HepG2 (cell line): ENCODE measurements around the gene SOX9. TPM values are rescaled to one million over a fixed set of nuclear protein-coding genes. Genes with fewer than 3 reads are reported as not detected.

Experiments used
- FOXC1 ChIP-seq: sonication (generic); formaldehyde crosslinking; IDR thresholded peaks from 2 replicates; pipeline ENCODE4 v1.8.0; 2022; ENCODE audit warnings: mild to moderate bottlenecking, missing genetic modification reagents, borderline replicate concordance
- GZF1 ChIP-seq: sonication (generic); formaldehyde crosslinking; IDR thresholded peaks from 2 replicates; pipeline ENCODE4 v1.5.1; 2020; ENCODE audit warnings: mild to moderate bottlenecking, missing genetic modification reagents
- HIVEP1 ChIP-seq: sonication (generic); formaldehyde crosslinking; IDR thresholded peaks from 2 replicates; pipeline ENCODE4 v1.4.0; 2020; ENCODE audit warnings: mild to moderate bottlenecking, missing genetic modification reagents
- HNRNPK ChIP-seq: fragments of 200-400 bp; formaldehyde crosslinking; IDR thresholded peaks from 2 replicates; pipeline ENCODE4 v1.6.1; 2018; ENCODE audit warnings: low read length, low read depth, moderate library complexity, mild to moderate bottlenecking; ENCODE audit not compliant: poor library complexity, severe bottlenecking
- HNRNPLL ChIP-seq: fragments of 200-400 bp; formaldehyde crosslinking; IDR thresholded peaks from 2 replicates; pipeline ENCODE4 v1.6.1; 2017; ENCODE audit warnings: mild to moderate bottlenecking, low read depth, low read length; ENCODE audit not compliant: poor library complexity, severe bottlenecking
- SOX5 ChIP-seq: IDR thresholded peaks from 2 replicates; pipeline ENCODE4 v1.6.1; 2016; ENCODE audit warnings: borderline replicate concordance
- TBX2 ChIP-seq: sonication (generic); formaldehyde crosslinking; IDR thresholded peaks from 2 replicates; pipeline ENCODE4 v1.5.0; 2020; ENCODE audit warnings: missing genetic modification reagents, mild to moderate bottlenecking, borderline replicate concordance
- ZBTB3 ChIP-seq: sonication (generic); formaldehyde crosslinking; IDR thresholded peaks from 2 replicates; pipeline ENCODE4 v1.4.0; 2020; ENCODE audit warnings: low read depth, mild to moderate bottlenecking, moderate library complexity, missing genetic modification reagents, borderline replicate concordance
- ZBTB7B ChIP-seq: sonication (generic); formaldehyde crosslinking; IDR thresholded peaks from 2 replicates; pipeline ENCODE4 v1.4.0; 2020; ENCODE audit warnings: missing genetic modification reagents
- ZFYVE20 ChIP-seq: sonication (generic); formaldehyde crosslinking; IDR thresholded peaks from 2 replicates; pipeline ENCODE4 v1.8.0; 2023; ENCODE audit warnings: low read depth, mild to moderate bottlenecking, moderate library complexity, missing genetic modification reagents, borderline replicate concordance
- ZNF343 ChIP-seq: sonication (generic); formaldehyde crosslinking; IDR thresholded peaks from 2 replicates; pipeline ENCODE4 v1.4.0; 2020; ENCODE audit warnings: mild to moderate bottlenecking, missing genetic modification reagents
- ZNF678 ChIP-seq: sonication (generic); formaldehyde crosslinking; IDR thresholded peaks from 2 replicates; pipeline ENCODE4 v1.4.0; 2020; ENCODE audit warnings: mild to moderate bottlenecking, missing genetic modification reagents
- polyA plus RNA-seq, 8 experiments: library from polyadenylated mRNA; depleted of rRNA in 3 of 8; stranded (reverse) in 7 of 8; unstranded in 1 of 8; fragments of >200 nt; fragmentation: Illumina TruSeq in 4 of 8; extraction: Trizol in 4 of 8; gene quantifications; 2 replicates each; pipeline versions ENCODE4 v1.2.1 to v1.2.3, GENCODE V29; 2011 to 2016; ENCODE audit warnings: low read depth in 4 of 8, missing spikeins in 1 of 8, mixed read lengths in 1 of 8; ENCODE audit not compliant: insufficient read depth in 1 of 8
- total RNA-seq, 5 experiments: library from RNA; depleted of rRNA; stranded (reverse); fragments of >200 nt; fragmentation: Illumina TruSeq; extraction: Trizol; gene quantifications; 2 replicates each; pipeline ENCODE4 v1.2.3, GENCODE V29; 2016; ENCODE audit warnings: low read depth in 1 of 5
- TF ChIP-seq, protein P1 (sequence below): sonication (generic); formaldehyde crosslinking; IDR thresholded peaks from 2 replicates; pipeline ENCODE4 v1.5.1; 2020; ENCODE audit warnings: missing genetic modification reagents, mild to moderate bottlenecking, borderline replicate concordance
- TF ChIP-seq, protein P2 (sequence below), 2 experiments: IDR thresholded peaks; 2 replicates each; pipeline ENCODE4 v1.6.1; 2011 to 2012; ENCODE audit warnings: low read length in 2 of 2, borderline replicate concordance in 1 of 2, low read depth in 1 of 2, mild to moderate bottlenecking in 1 of 2, moderate library complexity in 1 of 2
- TF ChIP-seq, protein P3 (sequence below): sonication (generic); formaldehyde crosslinking; IDR thresholded peaks from 2 replicates; pipeline ENCODE4 v1.4.0; 2020; ENCODE audit warnings: mild to moderate bottlenecking, missing genetic modification reagents
- TF ChIP-seq, protein P4 (sequence below): sonication (generic); formaldehyde crosslinking; IDR thresholded peaks from 2 replicates; pipeline ENCODE4 v1.5.0; 2020; ENCODE audit warnings: mild to moderate bottlenecking, missing genetic modification reagents
- TF ChIP-seq, protein P5 (sequence below): sonication (generic); formaldehyde crosslinking; IDR thresholded peaks from 2 replicates; pipeline ENCODE4 v1.4.0; 2020; ENCODE audit warnings: mild to moderate bottlenecking, missing genetic modification reagents

The SOX9 gene
- total and polyA plus RNA-seq, 2 of the 13 experiments (the other 11 are each of a cell fraction or from before 2014, with no cell fraction given), result 16.1 to 27.6 TPM

DNA sequence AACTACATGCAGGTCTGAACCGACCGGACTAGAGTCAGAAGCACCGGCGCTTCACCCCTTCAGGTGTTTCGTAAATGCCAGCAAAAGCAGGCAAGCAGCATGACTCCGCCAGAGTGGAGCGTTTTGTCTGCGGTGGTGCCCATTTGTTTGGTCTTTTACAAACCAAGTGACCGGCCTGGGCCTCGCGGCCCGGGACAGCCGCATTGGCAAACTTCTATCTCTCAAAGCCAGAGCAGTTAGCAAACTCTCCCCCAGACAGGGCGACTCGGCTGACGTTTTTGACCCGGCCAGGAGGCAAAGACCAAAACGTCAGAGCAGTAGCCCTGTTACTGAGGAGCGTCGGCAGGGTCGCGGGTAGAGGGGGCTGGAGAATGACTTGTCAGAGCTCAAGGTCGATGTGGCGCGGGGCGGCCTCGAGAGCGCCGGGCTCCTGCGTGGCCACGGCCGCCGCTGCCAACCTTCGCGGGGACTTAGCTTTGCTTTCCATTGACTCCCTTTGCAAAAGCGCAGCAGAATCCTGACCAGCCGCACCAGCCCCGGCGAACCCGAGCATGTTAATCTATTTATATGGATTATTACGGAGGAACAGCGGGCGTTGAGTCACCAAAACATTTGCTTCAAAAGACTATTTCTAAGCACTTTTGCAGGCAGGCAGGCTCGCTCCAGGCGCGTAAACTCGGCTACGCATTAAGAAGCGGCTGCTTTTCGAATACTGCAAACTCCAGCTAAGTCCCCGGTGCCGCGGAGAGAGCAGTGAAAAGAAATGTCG lies 763 bp upstream of the SOX9 start (continued):
- TF ChIP-seq, protein P1, sequence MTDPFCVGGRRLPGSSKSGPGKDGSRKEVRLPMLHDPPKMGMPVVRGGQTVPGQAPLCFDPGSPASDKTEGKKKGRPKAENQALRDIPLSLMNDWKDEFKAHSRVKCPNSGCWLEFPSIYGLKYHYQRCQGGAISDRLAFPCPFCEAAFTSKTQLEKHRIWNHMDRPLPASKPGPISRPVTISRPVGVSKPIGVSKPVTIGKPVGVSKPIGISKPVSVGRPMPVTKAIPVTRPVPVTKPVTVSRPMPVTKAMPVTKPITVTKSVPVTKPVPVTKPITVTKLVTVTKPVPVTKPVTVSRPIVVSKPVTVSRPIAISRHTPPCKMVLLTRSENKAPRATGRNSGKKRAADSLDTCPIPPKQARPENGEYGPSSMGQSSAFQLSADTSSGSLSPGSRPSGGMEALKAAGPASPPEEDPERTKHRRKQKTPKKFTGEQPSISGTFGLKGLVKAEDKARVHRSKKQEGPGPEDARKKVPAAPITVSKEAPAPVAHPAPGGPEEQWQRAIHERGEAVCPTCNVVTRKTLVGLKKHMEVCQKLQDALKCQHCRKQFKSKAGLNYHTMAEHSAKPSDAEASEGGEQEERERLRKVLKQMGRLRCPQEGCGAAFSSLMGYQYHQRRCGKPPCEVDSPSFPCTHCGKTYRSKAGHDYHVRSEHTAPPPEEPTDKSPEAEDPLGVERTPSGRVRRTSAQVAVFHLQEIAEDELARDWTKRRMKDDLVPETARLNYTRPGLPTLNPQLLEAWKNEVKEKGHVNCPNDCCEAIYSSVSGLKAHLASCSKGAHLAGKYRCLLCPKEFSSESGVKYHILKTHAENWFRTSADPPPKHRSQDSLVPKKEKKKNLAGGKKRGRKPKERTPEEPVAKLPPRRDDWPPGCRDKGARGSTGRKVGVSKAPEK (CRISPR knock-in tag), result 0 out of 2 replicates have a peak, but pooled peaks have one; percentile 39
- TF ChIP-seq FOXC1 (CRISPR knock-in tag) (no peak; the same call in none of the 2 replicates), TBX2 (CRISPR knock-in tag) (no peak; the same call in 1 of the 2 replicates), ZBTB3 (CRISPR knock-in tag) (no peak), HNRNPLL (peak; percentile 72), SOX5 (CRISPR knock-in tag) (peak; percentile 26; the same call in 1 of the 2 replicates), ZNF343 (CRISPR knock-in tag) (no peak; the same call in 1 of the 2 replicates), ZBTB7B (peak; percentile 93; the same call in 1 of the 2 replicates), GZF1 (CRISPR knock-in tag) (0 out of 2 replicates have a peak, but pooled peaks have one; percentile 16), ZFYVE20 (CRISPR knock-in tag) (no peak), HIVEP1 (peak; percentile 74; the same call in 1 of the 2 replicates), ZNF678 (no peak), HNRNPK (no peak)
- TF ChIP-seq, protein P2, sequence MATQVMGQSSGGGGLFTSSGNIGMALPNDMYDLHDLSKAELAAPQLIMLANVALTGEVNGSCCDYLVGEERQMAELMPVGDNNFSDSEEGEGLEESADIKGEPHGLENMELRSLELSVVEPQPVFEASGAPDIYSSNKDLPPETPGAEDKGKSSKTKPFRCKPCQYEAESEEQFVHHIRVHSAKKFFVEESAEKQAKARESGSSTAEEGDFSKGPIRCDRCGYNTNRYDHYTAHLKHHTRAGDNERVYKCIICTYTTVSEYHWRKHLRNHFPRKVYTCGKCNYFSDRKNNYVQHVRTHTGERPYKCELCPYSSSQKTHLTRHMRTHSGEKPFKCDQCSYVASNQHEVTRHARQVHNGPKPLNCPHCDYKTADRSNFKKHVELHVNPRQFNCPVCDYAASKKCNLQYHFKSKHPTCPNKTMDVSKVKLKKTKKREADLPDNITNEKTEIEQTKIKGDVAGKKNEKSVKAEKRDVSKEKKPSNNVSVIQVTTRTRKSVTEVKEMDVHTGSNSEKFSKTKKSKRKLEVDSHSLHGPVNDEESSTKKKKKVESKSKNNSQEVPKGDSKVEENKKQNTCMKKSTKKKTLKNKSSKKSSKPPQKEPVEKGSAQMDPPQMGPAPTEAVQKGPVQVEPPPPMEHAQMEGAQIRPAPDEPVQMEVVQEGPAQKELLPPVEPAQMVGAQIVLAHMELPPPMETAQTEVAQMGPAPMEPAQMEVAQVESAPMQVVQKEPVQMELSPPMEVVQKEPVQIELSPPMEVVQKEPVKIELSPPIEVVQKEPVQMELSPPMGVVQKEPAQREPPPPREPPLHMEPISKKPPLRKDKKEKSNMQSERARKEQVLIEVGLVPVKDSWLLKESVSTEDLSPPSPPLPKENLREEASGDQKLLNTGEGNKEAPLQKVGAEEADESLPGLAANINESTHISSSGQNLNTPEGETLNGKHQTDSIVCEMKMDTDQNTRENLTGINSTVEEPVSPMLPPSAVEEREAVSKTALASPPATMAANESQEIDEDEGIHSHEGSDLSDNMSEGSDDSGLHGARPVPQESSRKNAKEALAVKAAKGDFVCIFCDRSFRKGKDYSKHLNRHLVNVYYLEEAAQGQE (IDR thresholded peaks at IDR 0.05; ENCODE audit: borderline replicate concordance in 1 of 2, low read depth in 1 of 2, low read length in 2 of 2), result no peak
- TF ChIP-seq, protein P3, sequence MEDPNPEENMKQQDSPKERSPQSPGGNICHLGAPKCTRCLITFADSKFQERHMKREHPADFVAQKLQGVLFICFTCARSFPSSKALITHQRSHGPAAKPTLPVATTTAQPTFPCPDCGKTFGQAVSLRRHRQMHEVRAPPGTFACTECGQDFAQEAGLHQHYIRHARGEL (CRISPR knock-in tag), result 0 out of 2 replicates have a peak, but pooled peaks have one; percentile 28
- TF ChIP-seq, protein P4, sequence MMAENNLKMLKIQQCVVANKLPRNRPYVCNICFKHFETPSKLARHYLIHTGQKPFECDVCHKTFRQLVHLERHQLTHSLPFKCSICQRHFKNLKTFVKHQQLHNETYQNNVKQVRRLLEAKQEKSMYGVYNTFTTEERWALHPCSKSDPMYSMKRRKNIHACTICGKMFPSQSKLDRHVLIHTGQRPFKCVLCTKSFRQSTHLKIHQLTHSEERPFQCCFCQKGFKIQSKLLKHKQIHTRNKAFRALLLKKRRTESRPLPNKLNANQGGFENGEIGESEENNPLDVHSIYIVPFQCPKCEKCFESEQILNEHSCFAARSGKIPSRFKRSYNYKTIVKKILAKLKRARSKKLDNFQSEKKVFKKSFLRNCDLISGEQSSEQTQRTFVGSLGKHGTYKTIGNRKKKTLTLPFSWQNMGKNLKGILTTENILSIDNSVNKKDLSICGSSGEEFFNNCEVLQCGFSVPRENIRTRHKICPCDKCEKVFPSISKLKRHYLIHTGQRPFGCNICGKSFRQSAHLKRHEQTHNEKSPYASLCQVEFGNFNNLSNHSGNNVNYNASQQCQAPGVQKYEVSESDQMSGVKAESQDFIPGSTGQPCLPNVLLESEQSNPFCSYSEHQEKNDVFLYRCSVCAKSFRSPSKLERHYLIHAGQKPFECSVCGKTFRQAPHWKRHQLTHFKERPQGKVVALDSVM, result no peak
- TF ChIP-seq, protein P5, sequence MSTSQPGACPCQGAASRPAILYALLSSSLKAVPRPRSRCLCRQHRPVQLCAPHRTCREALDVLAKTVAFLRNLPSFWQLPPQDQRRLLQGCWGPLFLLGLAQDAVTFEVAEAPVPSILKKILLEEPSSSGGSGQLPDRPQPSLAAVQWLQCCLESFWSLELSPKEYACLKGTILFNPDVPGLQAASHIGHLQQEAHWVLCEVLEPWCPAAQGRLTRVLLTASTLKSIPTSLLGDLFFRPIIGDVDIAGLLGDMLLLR (CRISPR knock-in tag), result peak; percentile 29; the same call in 1 of the 2 replicates
